NCI-H460 (cell line): Measurements from ENCODE around the gene CD82. TPM values are rescaled to one million over a fixed set of nuclear protein-coding genes. Genes with fewer than 3 reads are reported as not detected.
"Not testable (repeated sequence)": the region's sequence is repeated elsewhere in the genome, so short reads cannot be mapped to it uniquely, and the experiment has no call there.

ENCODE experiments used
- DNase-seq: peaks from one replicate; pipeline ENCODE4 v3.0.0-alpha.2; 2016; ENCODE audit warnings: low read depth; ENCODE audit errors: extremely low read depth
- total RNA-seq: library from RNA; depleted of rRNA; stranded (reverse); fragments of >200 nt; shearing (Covaris generic); gene quantifications from 2 replicates; pipeline ENCODE4 v1.2.3, GENCODE V29; 2014

Gene CD82
- total RNA-seq, 1 experiment from 2014 or later: 0.17 TPM

DNA sequence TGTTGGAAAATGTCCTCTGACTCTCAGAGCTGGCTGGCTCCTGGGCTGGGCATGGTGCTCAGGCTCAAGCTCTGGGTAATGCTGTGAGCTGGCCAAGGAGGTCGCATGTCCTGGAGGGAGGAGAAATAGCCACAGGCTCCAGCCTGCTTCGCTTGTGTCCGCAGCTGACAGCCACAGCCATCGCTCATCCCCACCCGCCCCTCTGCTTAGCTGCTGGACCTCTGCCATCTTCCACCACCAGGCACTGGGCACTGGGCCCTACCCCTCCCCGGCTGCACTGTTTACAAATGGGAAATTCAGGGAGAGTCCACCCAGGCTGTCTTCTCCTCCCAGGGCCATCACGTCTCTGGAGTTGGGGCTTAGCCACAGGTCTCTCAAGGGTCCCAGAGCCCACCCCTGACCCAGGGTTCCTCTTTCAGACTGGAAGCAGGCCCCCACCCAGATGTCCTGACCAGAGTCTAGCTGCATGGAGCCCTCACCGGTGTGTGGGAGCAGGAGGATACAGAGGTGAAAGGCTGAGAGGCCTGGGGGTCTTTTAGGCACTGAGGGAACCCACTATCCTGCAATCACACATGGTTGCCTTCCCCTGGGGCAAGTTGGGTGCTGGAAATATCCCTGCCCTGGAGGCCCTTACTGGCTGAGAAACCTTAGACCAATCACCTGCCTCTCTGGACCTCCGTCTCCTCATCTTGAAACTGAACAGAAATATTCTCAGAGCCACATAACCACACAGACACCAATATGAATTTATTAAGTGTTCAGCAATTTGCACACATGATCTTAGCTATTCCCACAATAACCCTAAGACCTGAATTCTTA lies 62.7 kb downstream of the CD82 start:
- no peak for DNase-seq

- DNase-seq: no peak
Measured at GRCh38 chr11:44628730-44629700, 63.6 kb downstream of the CD82 start.

DNA sequence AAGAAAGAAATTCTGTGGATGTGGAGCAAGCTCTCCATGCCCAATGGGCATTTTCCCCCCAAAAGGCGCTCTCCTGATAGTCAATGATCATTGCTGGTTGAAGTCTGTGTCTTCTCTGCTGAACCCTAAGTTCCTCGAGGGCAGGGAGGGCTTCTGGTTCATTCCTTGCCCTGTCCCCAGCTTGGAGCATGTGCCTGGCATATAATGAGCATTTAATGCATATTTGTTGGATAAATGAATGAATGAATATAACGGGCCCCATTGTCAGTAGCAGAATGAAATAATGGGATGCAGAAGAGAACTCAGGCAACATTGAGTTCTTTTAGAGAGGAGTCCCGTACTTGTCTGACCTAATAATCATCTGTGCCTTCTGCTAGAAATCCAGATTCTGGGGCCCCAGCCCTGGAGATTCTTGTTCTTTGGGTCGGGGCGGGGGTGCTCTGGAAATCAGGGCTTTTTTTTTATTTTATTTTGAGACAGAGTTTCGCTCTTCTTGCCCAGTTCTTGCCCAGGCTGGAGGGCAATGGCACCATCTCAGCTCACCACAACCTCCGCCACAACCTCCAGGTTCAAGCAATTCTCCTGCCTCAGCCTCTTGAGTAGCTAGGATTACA lies 64.4 kb downstream of the CD82 start:
- DNase-seq: no peak

DNA sequence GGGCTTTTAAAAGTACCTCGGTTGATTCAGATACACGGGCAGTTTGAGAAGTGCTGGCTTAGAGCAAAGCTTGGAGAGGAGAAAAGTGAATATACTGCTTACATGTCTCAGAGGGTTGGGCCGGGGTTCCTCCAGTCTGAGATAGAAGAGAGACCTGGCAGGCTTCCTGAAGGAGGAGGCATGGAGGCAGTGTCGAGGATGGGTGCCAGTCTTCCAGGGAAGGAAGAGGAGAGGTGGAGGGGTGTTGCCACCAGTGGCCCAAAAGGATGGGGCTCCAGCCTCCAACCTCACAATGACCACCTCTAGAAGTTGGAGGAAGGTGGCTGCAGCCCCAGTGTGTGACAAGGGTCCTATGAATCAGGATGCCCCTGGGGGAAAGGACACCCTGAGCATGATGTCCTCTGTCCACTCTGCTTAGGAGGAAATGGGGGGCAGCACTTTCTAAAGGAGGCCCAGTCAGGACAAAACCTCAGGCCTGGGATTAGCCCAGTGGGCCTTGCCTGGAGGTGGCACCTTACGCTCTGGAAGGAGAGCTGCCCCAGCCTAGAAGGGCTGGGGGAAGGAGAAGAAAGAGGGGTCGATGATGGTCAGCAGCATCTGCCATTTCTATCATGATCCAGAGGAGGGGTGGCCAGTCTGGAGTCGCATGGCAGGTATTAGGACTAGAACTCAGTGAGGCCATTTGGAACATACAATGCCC lies 65.2 kb downstream of the CD82 start:
- DNase-seq: no peak

- no peak for DNase-seq
Measured at GRCh38 chr11:44631831-44632230, 66.4 kb downstream of the CD82 start.

DNA sequence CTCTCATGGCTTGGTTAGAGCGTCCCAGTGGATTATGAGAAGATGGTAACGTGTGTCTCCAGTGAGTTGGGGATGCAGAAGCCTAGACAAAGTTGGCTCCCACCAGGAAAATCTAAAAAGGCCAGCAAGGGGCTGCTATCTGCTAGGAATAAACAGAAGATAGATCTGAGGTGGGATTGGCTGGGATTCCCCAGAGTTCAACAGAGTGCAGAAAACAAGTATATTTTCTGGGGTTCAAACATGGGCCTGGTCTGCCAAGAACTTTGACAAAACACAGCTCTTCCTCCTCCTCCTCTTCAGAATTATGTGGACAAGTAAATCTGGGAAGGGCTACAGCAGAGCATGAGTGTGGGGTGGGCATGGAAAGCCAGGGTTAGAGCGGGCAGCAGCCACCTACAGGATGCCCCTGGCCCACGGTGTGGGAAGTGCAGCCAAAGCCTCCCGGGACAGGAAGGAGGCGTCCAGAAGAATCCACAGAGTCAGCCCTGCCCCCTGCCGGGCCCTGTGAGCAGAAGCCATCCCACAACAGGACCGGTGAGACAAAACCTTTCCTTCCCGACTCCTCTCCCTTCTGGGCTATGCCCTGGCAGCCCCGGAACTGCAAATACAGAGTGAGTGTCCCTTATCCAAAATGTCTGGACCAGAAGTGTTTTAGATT lies 67.1 kb downstream of the CD82 start:
- peak; percentile 9 for DNase-seq

DNA sequence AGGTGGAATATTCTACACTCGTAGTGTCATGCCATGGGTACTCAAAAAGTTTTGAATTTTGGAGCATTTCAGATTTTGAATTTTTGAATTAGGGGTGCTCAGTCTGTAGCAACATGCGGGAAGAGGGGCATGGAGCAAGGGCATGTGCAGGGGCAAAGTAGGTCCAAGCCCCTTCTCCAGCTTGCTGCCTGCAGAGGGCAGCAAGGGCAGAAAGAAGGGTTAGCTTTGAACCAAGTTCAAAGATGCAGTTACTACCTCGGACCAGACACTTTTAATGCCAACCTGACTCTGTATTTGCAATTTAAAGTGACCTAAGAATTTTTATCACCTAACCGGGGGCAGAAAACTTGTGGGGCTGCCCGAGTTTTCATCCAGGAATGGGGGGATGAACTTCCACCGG lies 68.2 kb downstream of the CD82 start:
- DNase-seq: no peak

GRCh38 chr11:44634401-44635281 lies 69.2 kb downstream of the CD82 start:
- DNase-seq: no peak

GRCh38 chr11:44637487-44637886 lies 72.0 kb downstream of the CD82 start:
- DNase-seq: no peak

DNA sequence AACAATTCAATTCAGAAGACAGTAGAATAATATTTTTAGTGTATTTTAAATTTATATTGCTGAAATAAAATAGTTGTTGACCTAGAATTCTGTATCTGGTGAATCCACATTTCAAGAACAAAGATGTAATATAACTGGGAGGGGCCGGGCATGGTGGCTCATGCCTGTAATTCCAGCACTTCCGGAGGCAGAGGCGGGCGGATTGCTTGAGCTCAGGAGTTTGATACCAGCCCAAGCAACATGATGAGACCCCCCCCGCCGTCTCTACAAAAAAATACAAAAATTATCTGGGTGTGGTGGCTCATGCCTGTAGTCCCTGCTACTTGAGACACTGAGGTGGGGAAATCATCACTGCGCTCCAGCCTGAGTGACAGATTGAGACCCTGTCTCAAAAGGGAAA lies 72.6 kb downstream of the CD82 start:
- DNase-seq: no peak

GRCh38 chr11:44643217-44643616 lies 77.8 kb downstream of the CD82 start:
- no peak for DNase-seq

DNA sequence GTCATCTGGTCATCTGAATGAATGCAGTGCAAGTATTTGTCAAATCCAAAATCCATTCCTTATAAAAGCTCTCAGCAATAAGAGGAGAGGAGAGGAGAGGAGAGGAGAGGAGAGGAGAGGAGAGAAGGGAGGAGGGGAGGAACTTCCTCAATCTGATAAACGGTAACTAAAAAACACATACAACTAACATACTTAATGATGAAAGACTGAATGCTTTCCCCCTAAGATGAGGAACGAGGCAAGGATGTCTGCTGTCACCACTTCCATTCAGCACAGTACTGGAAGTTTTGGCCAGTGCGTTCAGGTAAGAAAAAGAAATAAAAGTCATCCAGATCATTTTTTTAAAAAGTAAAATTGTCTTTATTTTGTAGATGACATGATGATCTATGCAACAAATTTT lies 80.4 kb downstream of the CD82 start:
- no peak for DNase-seq

- not testable (repeated sequence) for DNase-seq
Measured at GRCh38 chr11:44647255-44647955, 81.9 kb downstream of the CD82 start.

DNA sequence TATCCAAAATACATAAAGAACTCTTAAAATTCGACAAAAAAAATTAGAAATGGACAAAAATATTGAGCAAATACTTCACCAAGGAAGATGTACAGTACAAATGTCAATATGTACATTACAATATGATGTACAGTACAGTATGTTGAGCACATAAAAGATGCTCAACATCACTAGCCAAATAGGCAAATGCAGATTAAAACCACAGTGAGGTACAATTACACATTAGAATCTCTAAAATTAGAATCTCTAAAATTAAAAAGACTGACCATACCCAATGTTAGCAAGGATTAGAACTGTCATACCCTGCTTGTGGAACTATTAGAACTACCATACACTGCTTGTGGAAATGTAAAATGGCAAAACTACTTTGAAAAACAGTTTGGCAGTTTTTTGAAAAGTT lies 82.6 kb downstream of the CD82 start:
- DNase-seq: no peak

GRCh38 chr11:44651535-44652155 lies 86.2 kb downstream of the CD82 start:
- no peak for DNase-seq

- no peak for DNase-seq
Measured at GRCh38 chr11:44652901-44653644, 87.6 kb downstream of the CD82 start.

DNA sequence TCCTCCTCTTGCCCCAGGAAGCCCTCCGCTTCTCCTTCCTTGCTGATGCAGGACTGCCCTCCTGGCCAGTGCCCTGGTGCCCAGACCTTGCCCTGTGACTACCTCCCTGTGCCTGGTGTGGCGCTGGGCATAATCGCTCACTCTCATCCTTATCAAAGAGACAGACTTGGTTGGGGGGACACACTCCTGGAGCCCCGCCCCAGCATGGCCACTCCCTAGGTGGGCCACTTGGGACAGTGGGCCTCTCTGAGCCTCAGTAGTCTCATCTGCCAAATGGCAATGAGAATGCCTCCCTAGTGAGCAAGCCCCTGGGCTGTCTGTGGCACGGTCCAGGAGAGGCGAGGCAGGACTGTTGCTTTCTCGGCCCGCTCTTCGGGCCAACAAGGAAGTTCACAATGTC lies 88.6 kb downstream of the CD82 start:
- no peak for DNase-seq
